PFSK-1 (cell line): ENCODE results near the gene SMCO3. TPM values are rescaled to one million over a fixed set of nuclear protein-coding genes. Genes with fewer than 3 reads are reported as not detected.

Source experiments
- FOXP2 ChIP-seq: optimal IDR thresholded peaks from 2 replicates; pipeline ENCODE3; 2011; ENCODE audit warnings: borderline replicate concordance, control low read depth, inconsistent platforms; ENCODE audit not compliant: insufficient read depth; ENCODE audit errors: extremely low read length, extremely low read depth
- POLR2AphosphoS5 ChIP-seq: IDR thresholded peaks from 2 replicates; pipeline ENCODE4 v1.6.1; 2012; ENCODE audit warnings: low read depth, mild to moderate bottlenecking, control low read depth, low read length, moderate library complexity
- SIN3A ChIP-seq: IDR thresholded peaks from 2 replicates; pipeline ENCODE4 v1.6.1; 2012; ENCODE audit warnings: mild to moderate bottlenecking, low read length, moderate library complexity, borderline replicate concordance; ENCODE audit not compliant: insufficient read depth
- TAF1 ChIP-seq: IDR thresholded peaks from 2 replicates; pipeline ENCODE4 v1.6.1; 2012; ENCODE audit warnings: low read length, control low read depth, borderline replicate concordance; ENCODE audit not compliant: insufficient read depth
- polyA plus RNA-seq: library from polyadenylated mRNA; unstranded; fragments of >200 nt; gene quantifications from one replicate; pipeline ENCODE4 v1.2.1, GENCODE V29; 2012; ENCODE audit warnings: low read depth, missing spikeins; ENCODE audit not compliant: insufficient read length
- TF ChIP-seq, protein P1 (sequence below), 2 experiments: IDR thresholded peaks; 2 replicates each; pipeline versions ENCODE4 v1.6.1 to v1.8.0; 2011 to 2012; ENCODE audit warnings: low read depth in 2 of 2, low read length in 2 of 2, control low read depth in 1 of 2, inconsistent platforms in 1 of 2, mild to moderate bottlenecking in 1 of 2, moderate library complexity in 1 of 2; ENCODE audit not compliant: insufficient read depth in 1 of 2

SMCO3 gene
- polyA plus RNA-seq = not detected

GRCh38 chr12:14814014-14814413 is at the start of gene SMCO3:
SMCO3 (minus strand) TSS chr12:14814182; CDS start chr12:14806680, 7,502 bp downstream.
- TF ChIP-seq TAF1 (no peak), FOXP2 (no peak), SIN3A (no peak), POLR2AphosphoS5 (no peak)
- TF ChIP-seq, protein P1, sequence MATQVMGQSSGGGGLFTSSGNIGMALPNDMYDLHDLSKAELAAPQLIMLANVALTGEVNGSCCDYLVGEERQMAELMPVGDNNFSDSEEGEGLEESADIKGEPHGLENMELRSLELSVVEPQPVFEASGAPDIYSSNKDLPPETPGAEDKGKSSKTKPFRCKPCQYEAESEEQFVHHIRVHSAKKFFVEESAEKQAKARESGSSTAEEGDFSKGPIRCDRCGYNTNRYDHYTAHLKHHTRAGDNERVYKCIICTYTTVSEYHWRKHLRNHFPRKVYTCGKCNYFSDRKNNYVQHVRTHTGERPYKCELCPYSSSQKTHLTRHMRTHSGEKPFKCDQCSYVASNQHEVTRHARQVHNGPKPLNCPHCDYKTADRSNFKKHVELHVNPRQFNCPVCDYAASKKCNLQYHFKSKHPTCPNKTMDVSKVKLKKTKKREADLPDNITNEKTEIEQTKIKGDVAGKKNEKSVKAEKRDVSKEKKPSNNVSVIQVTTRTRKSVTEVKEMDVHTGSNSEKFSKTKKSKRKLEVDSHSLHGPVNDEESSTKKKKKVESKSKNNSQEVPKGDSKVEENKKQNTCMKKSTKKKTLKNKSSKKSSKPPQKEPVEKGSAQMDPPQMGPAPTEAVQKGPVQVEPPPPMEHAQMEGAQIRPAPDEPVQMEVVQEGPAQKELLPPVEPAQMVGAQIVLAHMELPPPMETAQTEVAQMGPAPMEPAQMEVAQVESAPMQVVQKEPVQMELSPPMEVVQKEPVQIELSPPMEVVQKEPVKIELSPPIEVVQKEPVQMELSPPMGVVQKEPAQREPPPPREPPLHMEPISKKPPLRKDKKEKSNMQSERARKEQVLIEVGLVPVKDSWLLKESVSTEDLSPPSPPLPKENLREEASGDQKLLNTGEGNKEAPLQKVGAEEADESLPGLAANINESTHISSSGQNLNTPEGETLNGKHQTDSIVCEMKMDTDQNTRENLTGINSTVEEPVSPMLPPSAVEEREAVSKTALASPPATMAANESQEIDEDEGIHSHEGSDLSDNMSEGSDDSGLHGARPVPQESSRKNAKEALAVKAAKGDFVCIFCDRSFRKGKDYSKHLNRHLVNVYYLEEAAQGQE (IDR thresholded peaks at IDR 0.05; ENCODE audit: insufficient read depth in 1 of 2, low read depth in 2 of 2, low read length in 2 of 2) = no peak

- TF ChIP-seq POLR2AphosphoS5 (no peak), SIN3A (no peak), TAF1 (no peak)
- TF ChIP-seq, protein P1 (IDR thresholded peaks at IDR 0.05; ENCODE audit: insufficient read depth in 1 of 2, low read depth in 2 of 2, low read length in 2 of 2) = no peak
These were observed 46.5 kb upstream of the SMCO3 start for GRCh38 chr12:14860490-14860889.

DNA sequence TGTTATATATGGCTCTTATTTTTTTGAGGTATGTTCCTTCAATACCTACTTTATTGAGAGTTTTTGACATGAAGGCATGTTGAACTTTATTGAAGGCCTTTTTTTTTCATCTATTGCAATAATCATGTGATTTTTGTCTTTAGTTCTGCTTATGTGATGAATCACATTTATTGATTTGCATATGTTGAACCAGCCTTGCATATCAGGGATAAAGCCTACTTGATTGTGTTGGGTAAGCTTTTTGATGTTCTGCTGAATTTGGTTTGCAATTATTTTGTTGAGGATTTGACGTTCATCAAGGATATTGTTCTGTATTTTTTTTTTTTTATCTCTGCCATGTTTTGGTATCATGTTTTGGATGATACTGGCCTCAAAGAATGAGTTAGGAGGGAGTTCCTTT is 44.5 kb upstream of the SMCO3 start:
- no peak for TF ChIP-seq TAF1
- TF ChIP-seq, protein P1 (IDR thresholded peaks at IDR 0.05; ENCODE audit: insufficient read depth in 1 of 2, low read depth in 2 of 2, low read length in 2 of 2) = no peak
- no peak for TF ChIP-seq SIN3A
- no peak for TF ChIP-seq POLR2AphosphoS5
- TF ChIP-seq FOXP2 = no peak

GRCh38 chr12:14854586-14855183 is 40.7 kb upstream of the SMCO3 start:
- TF ChIP-seq, protein P1 (IDR thresholded peaks at IDR 0.05; ENCODE audit: insufficient read depth in 1 of 2, low read depth in 2 of 2, low read length in 2 of 2) = no peak
- TF ChIP-seq SIN3A = no peak
- TF ChIP-seq POLR2AphosphoS5 = no peak
- TF ChIP-seq TAF1 = no peak

DNA sequence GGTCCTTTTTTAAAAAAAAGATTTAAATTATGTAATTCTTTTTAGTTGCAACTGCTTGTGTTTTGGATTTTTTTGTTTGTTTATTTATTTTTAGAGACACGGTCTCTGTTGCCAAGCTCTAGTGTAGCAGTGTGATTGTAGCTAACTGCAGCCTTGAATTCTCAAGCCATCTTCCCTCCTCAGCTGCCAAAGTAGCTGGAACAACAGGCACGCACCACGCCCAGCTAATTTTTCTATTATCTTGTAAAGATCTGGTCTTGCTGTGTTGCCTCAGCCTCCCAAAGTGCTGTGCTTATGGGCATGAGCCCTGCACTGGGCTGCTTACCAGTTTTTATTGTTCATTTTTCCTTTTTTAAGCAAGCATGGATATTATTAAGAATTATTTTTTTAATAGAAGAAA is 40.0 kb upstream of the SMCO3 start:
- no peak for TF ChIP-seq SIN3A
- TF ChIP-seq POLR2AphosphoS5 = no peak
- TF ChIP-seq FOXP2 = no peak
- TF ChIP-seq TAF1 = no peak
- TF ChIP-seq, protein P1 (IDR thresholded peaks at IDR 0.05; ENCODE audit: insufficient read depth in 1 of 2, low read depth in 2 of 2, low read length in 2 of 2) = no peak
